Endometrial microvascular endothelial cells (primary cell): Measurements from ENCODE around the gene PTGDR2. TPM values are rescaled to one million over a fixed set of nuclear protein-coding genes. Genes with fewer than 3 reads are reported as not detected.

Source experiments
- in situ Hi-C: cut with HindIII; loops from 2 replicates; pipeline ENCODE4 v1.10.0; 2017; ENCODE audit warnings: low sequenced_read_pairs, low pct_unique_long_range_greater_than_20kb; ENCODE audit errors: inconsistent ontology term
- total RNA-seq: library from RNA; depleted of rRNA; stranded (reverse); fragments of >200 nt; gene quantifications from one replicate; pipeline ENCODE4 v1.2.3, GENCODE V29; 2015; ENCODE audit errors: inconsistent ontology term

The PTGDR2 gene
- total RNA-seq, 1 donor from 2014 or later = not detected

GRCh38 chr11:60821827-60822599, 33.7 kb downstream of the PTGDR2 start:
- in situ Hi-C loops = no loop called here

DNA sequence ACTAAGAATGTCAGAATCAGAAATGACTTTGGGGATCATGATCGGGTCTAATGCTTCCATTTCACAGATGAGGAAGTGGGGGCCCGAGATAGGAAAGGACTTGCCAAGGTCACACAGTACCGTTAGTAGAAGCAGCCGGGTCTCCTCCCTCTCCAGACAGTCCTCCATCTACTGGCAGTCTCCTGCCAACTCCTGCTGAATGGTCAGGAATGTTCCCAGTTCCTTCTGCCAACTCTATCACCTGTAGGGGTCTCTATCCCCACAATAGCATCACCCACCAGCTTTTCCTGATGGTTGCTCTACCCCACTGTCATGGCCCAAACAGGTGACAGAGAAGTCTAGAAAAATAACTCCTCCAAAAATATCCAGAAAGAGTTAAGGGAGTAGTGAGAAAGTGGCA, 37.7 kb downstream of the PTGDR2 start:
- in situ Hi-C loops = no loop called here

DNA sequence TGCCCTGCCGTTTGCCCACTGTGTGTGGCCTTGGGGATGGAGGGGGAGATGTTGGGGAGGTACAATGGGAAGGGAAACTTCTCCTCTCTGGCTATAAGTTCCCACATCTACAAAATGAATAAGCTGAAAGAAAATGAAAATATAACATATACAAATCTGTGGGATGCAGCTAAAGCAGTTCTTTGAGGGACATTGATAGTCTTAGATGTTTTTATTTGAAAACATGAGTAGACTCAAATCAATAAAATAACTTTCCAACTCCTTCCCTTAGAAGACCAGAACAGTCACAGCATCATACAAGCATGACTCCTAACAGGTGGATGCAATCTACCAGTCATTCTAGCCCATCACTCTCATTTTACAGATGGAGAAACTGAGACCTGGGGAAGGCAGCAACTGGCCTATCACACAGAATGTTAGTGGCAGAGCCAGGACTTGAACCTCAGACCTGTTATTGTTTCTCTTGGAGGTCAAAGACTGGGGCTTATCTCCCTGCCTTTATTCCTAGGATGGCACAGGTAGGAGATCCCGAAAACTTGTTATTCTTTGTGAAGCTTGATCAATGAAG, 39.1 kb downstream of the PTGDR2 start:
- in situ Hi-C loops = no loop called here

DNA sequence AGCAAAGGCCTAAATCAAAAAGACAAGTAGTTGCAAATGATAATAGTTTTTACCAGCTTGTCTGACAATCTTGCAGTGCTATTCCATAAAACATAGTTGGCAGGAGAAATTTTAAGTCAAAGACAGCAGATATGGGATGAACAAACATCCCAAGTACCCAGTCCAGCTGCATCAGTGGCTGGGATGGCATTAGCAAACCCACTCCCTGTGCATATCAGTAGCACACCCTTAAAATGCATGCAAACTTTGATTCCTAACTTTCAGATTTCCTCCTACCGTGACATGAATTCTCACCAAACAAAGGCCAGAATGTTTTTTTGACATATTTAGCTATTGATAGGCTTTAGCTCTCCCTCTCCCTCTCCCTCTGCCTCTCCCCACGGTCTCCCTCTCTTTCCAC, 41.6 kb downstream of the PTGDR2 start:
- in situ Hi-C loops = no loop called here

DNA sequence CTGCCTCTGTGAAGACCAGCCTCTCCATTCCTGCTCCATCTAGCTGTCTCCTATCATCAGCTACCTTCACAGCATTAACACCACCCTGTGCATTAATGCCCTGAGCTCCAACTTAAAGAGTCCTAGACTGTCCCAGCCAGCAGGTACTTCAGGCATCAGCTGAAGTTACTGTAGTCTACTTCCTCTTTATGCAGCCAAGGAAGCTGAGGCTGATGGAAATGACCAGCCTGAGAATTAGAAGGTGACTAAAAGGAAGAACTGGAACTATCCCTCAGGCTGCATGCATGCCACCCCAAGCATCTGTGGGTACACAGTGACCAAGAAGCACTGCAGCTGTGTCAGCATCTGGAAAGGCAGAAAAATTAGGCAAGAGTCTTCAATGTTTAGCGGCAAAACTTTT, 42.4 kb downstream of the PTGDR2 start:
- in situ Hi-C loops = no loop called here

GRCh38 chr11:60810569-60810968, 45.2 kb downstream of the PTGDR2 start:
- in situ Hi-C loops = no loop called here

- in situ Hi-C loops = no loop called here
These were observed 45.6 kb downstream of the PTGDR2 start for GRCh38 chr11:60810151-60810550.

- in situ Hi-C loops = no loop called here
These were observed 46.1 kb downstream of the PTGDR2 start for GRCh38 chr11:60809691-60810090.

- in situ Hi-C loops = no loop called here
These were observed 46.5 kb downstream of the PTGDR2 start for GRCh38 chr11:60809249-60809648.

DNA sequence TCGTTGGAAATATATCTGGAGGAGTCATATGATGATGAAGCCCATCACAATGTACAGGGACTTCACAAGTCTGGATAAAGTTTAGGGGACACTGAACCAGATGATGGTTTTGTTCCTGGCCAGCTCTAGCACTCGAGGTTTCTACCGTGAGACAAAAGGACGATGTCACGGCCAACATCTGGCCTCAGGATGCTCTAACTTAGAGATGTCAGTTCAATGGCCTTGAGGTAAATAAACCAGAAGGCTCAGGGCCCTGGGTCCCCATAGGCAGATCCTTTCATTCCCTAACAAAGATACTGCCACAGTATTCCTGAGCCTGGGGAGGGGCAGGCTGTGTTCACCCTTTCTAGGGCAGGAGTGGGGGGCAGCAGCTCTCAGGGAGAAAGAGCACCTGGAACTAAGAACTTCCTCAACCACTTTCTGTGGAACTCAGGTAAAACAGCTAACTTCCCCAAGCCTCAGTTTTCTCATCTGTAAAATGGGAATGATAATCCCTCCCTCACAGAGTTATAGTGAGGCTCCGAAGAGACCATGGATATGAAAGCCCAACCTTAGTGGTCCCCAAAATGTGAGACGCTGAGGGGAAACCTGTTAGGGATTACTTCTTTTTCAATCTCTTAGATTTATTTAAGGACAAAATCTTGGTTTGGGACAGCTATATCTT, 52.3 kb downstream of the PTGDR2 start:
- in situ Hi-C loops = no loop called here

GRCh38 chr11:60801194-60801593, 54.6 kb downstream of the PTGDR2 start:
- in situ Hi-C loops = no loop called here

Other genes with a start within 250 kb of the PTGDR2 start
- gene MS4A8, start 156.3 kb downstream of the PTGDR2 start, total RNA-seq = not detected
- not detected for gene MS4A18, start 131.2 kb downstream of the PTGDR2 start, total RNA-seq
- not detected for gene MS4A15, start 99.1 kb downstream of the PTGDR2 start, total RNA-seq
- not detected for gene MS4A10, start 70.6 kb downstream of the PTGDR2 start, total RNA-seq
- 80.8 TPM for gene CCDC86, start 13.8 kb downstream of the PTGDR2 start, total RNA-seq
- gene ZP1, start 11.6 kb upstream of the PTGDR2 start, total RNA-seq = not detected
- gene PRPF19, start 50.6 kb upstream of the PTGDR2 start, total RNA-seq = 130 TPM
- gene TMEM109, start 58.2 kb upstream of the PTGDR2 start, total RNA-seq = 190 TPM
- 105 TPM for gene TMEM132A, start 68.5 kb upstream of the PTGDR2 start, total RNA-seq
- 8.2 TPM for gene SLC15A3, start 96.2 kb upstream of the PTGDR2 start, total RNA-seq
- gene CD6, start 115.7 kb upstream of the PTGDR2 start, total RNA-seq = not detected
- not detected for gene CD5, start 246.5 kb upstream of the PTGDR2 start, total RNA-seq